Urinary bladder (tissue), 4 donors: ENCODE measurements around the gene HMOX1. TPM values are rescaled to one million over a fixed set of nuclear protein-coding genes. Genes with fewer than 3 reads are reported as not detected.
A peak's percentile ranks its signal among the peaks of the same experiment; 100 is the strongest.

Experiments
- DNase-seq: peaks from one replicate; pipeline ENCODE4 v3.0.0-alpha.2; 2015; ENCODE audit errors: extremely low spot score
- H3K27ac ChIP-seq: one replicate; pipeline ENCODE4 v1.5.1; 2013; ENCODE audit warnings: low read depth, mild to moderate bottlenecking, moderate library complexity
- H3K36me3 ChIP-seq: one replicate; pipeline ENCODE4 v1.6.1; 2013; ENCODE audit warnings: mild to moderate bottlenecking, moderate library complexity; ENCODE audit not compliant: insufficient read depth
- H3K4me1 ChIP-seq: one replicate; pipeline ENCODE4 v1.6.1; 2013; ENCODE audit warnings: mild to moderate bottlenecking, moderate library complexity; ENCODE audit not compliant: insufficient read depth
- H3K4me3 ChIP-seq: one replicate; pipeline ENCODE4 v1.5.1; 2013; ENCODE audit warnings: low read depth, low read length
- WGBS: extraction: QIAGEN DNeasy Blood & Tissue Kit; methylation state at CpG from one replicate; pipeline ENCODE4 v1.1.7; 2013; 5-methylcytosine and 5-hydroxymethylcytosine counted together
- polyA plus RNA-seq: library from polyadenylated mRNA; stranded (reverse); fragments of 200-250 nt; gene quantifications from one replicate; pipeline ENCODE4 v1.2.3, GENCODE V29; 2013
- total RNA-seq: library from RNA; depleted of rRNA; stranded (reverse); fragments of >200 nt; gene quantifications from one replicate; pipeline ENCODE4 v1.2.3, GENCODE V29; 2014
- donor health status: healthy with polysubstance abuse.
- donor health status: healthy.

Gene HMOX1
- total and polyA plus RNA-seq, 2 donors = 9.7 to 11.3 TPM

- Histone ChIP-seq H3K36me3 (no peaks in the 10 kb centered on the region), H3K4me3 (no peak overlapping the region), H3K4me1 (no peaks in the 10 kb centered on the region), H3K27ac (no peak overlapping the region)
- no peak for DNase-seq
- 92% methylated on average over 11 of the region's 11 CpGs for WGBS
Measured at GRCh38 chr22:35345808-35346505, 34.9 kb upstream of the HMOX1 start.

- H3K4me1 ChIP-seq = no peaks in the 10 kb centered on the region
- no peak for DNase-seq
- H3K27ac ChIP-seq = no peak overlapping the region
- no peaks in the 10 kb centered on the region for H3K36me3 ChIP-seq
- H3K4me3 ChIP-seq = no peak overlapping the region
- WGBS = 87% methylated on average over 19 of the region's 19 CpGs
Measured at GRCh38 chr22:35346596-35347220, 34.2 kb upstream of the HMOX1 start.

GRCh38 chr22:35347462-35347861 lies 33.4 kb upstream of the HMOX1 start:
- Histone ChIP-seq H3K27ac (no peak overlapping the region), H3K4me3 (no peak overlapping the region), H3K36me3 (no peaks in the 10 kb centered on the region), H3K4me1 (no peaks in the 10 kb centered on the region)
- 92% methylated on average over 10 of the region's 10 CpGs for WGBS
- DNase-seq = no peak

- Histone ChIP-seq H3K4me3 (no peak overlapping the region), H3K27ac (no peak overlapping the region), H3K4me1 (no peaks in the 10 kb centered on the region), H3K36me3 (no peaks in the 10 kb centered on the region)
- no peak for DNase-seq
- 93% methylated on average over 18 of the region's 18 CpGs for WGBS
Measured at GRCh38 chr22:35348026-35348590, 32.8 kb upstream of the HMOX1 start.

- no peak overlapping the region for H3K27ac ChIP-seq
- no peaks in the 10 kb centered on the region for H3K36me3 ChIP-seq
- DNase-seq = no peak
- no peaks in the 10 kb centered on the region for H3K4me1 ChIP-seq
- WGBS = 93% methylated on average over 5 of the region's 5 CpGs
- no peak overlapping the region for H3K4me3 ChIP-seq
Measured at GRCh38 chr22:35348703-35349102, 32.2 kb upstream of the HMOX1 start.

- WGBS = 51% methylated on average over 9 of the region's 9 CpGs
- H3K27ac ChIP-seq = no peak overlapping the region
- H3K4me1 ChIP-seq = no peaks in the 10 kb centered on the region
- DNase-seq = no peak
- no peak overlapping the region for H3K4me3 ChIP-seq
- H3K36me3 ChIP-seq = no peaks in the 10 kb centered on the region
Measured at GRCh38 chr22:35349368-35349703, 31.6 kb upstream of the HMOX1 start.

GRCh38 chr22:35349704-35350538 lies 31.0 kb upstream of the HMOX1 start:
- WGBS = 43% methylated on average over 17 of the region's 17 CpGs
- H3K4me3 ChIP-seq = no peak overlapping the region
- no peaks in the 10 kb centered on the region for H3K4me1 ChIP-seq
- no peak for DNase-seq
- H3K36me3 ChIP-seq = no peaks in the 10 kb centered on the region
- peak overlapping the region; percentile 11 for H3K27ac ChIP-seq

GRCh38 chr22:35350539-35351503 lies 30.1 kb upstream of the HMOX1 start:
- peak; percentile 67 for DNase-seq
- 2% methylated on average over 47 of the region's 47 CpGs for WGBS
- H3K4me3 ChIP-seq = peak overlapping the region; percentile 25
- H3K27ac ChIP-seq = peak overlapping the region; percentile 11
- no peaks in the 10 kb centered on the region for H3K36me3 ChIP-seq
- H3K4me1 ChIP-seq = no peaks in the 10 kb centered on the region

GRCh38 chr22:35352214-35353111 lies 28.4 kb upstream of the HMOX1 start:
- no peak overlapping the region for H3K4me3 ChIP-seq
- no peak overlapping the region for H3K27ac ChIP-seq
- H3K36me3 ChIP-seq = no peaks in the 10 kb centered on the region
- no peaks in the 10 kb centered on the region for H3K4me1 ChIP-seq
- DNase-seq = no peak
- 61% methylated on average over 19 of the region's 19 CpGs for WGBS

- 60% methylated on average over 12 of the region's 12 CpGs for WGBS
- no peak overlapping the region for H3K27ac ChIP-seq
Measured at GRCh38 chr22:35353318-35353717, 27.6 kb upstream of the HMOX1 start.

GRCh38 chr22:35354068-35354467 lies 26.8 kb upstream of the HMOX1 start:
- Histone ChIP-seq H3K36me3 (no peaks in the 10 kb centered on the region), H3K4me3 (no peak overlapping the region), H3K27ac (no peak overlapping the region), H3K4me1 (no peaks in the 10 kb centered on the region)
- no peak for DNase-seq
- 92% methylated on average over 4 of the region's 4 CpGs for WGBS

More at GRCh38 chr22:35353318-35353717, 27.6 kb upstream of the HMOX1 start:
- DNase-seq = no peak
- H3K4me3 ChIP-seq = no peak overlapping the region
- no peaks in the 10 kb centered on the region for H3K4me1 ChIP-seq
- no peaks in the 10 kb centered on the region for H3K36me3 ChIP-seq
